ENCODE results near the gene EMB. TPM values are rescaled to one million over a fixed set of nuclear protein-coding genes. Genes with fewer than 3 reads are reported as not detected.
"Not testable (repeated sequence)": the region's sequence is repeated elsewhere in the genome, so short reads cannot be mapped to it uniquely, and the experiment has no call there.

The EMB gene
- polyA plus RNA-seq, 1 experiment = 0.89 TPM

DNA sequence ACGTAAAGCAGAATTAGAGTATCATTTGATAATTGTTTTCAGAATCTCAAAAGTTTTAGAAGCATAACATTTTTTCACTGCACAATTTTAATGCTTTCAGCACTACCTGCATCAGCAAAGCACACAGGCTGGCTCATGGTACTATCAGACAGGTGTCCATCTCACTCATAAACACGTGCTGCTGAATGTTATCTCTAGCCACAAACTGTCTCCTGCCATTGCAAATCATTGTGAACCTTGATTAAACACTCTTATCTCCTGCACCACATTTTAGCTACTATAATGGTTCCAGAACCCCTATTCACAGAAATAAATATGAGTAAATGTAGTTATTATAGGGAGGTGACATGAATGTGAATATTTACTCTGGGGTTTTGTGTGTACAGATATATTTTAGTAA is 56.7 kb downstream of the EMB start:
- H3K4me3 ChIP-seq (ENCODE audit: low read depth, low read length); H3K27ac ChIP-seq (ENCODE audit: low read depth, low read length); POLR2A ChIA-PET; CTCF ChIA-PET; DNase-seq (ENCODE audit: low read depth, low spot score); H3K27me3 ChIP-seq (ENCODE audit: control insufficient read depth, insufficient read depth, low read length): not testable (repeated sequence)
- H3K9me3 ChIP-seq (ENCODE audit: control insufficient read depth, insufficient read depth, low read length) = peaks cover 11% of the 10 kb centered on the region

DNA sequence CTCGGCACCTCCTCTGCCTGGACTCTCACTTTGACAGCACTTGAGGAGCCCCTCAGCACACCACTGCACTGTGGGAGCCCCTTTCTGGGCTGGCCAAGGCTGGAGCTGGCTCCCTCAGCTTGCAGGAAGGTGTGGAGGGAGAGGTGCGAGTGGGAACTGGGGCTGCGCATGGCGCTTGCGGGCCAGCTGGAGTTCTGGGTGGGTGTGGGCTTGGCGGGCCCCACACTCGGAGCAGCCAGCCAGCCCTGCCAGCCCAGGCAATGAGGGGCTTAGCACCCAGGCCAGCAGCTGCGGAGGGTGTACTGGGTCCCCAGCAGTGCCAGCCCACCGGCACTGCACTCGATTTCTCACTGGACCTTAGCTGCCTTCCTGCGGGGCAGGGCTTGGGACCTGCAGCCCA is 64.4 kb downstream of the EMB start:
- DNase-seq (ENCODE audit: low read depth, low spot score); CTCF ChIA-PET; H3K27ac ChIP-seq (ENCODE audit: low read depth, low read length); POLR2A ChIA-PET; H3K9me3 ChIP-seq (ENCODE audit: control insufficient read depth, insufficient read depth, low read length); H3K27me3 ChIP-seq (ENCODE audit: control insufficient read depth, insufficient read depth, low read length); H3K4me3 ChIP-seq (ENCODE audit: low read depth, low read length): not testable (repeated sequence)

DNA sequence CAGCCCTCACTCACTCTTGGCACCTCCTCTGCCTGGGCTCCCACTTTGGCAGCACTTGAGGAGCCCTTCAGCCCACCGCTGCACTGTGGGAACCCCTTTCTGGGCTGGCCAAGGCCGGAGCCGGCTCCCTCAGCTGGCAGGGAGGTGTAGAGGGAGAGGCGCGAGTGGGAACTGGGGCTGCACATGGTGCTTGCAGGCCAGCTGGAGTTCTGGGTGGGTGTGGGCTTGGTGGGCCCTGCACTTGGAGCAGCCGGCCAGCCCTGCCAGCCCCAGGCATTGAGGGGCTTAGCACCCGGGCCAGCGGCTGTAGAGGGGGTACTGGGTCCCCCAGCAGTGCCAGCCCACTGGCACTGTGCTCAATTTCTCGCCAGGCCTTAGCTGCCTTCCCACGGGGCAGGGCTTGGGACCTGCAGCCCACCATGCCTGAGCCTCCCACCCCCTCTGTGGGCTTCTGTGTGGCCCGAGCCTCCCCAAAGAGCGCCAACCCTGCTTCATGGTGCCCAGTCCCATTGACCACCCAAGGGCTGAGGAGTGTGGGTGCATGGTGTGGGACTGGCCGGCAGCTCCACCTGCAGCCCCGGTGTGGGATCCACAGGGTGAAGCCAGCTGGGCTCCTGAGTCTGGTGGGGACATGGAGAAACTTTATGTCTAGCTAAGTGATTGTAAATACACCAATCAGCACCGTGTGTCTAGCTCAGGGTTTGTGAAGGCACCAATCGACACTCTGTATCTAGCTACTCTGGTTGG is 71.6 kb downstream of the EMB start:
- CTCF ChIA-PET; H3K4me3 ChIP-seq (ENCODE audit: low read depth, low read length); H3K27me3 ChIP-seq (ENCODE audit: control insufficient read depth, insufficient read depth, low read length); POLR2A ChIA-PET; DNase-seq (ENCODE audit: low read depth, low spot score); H3K27ac ChIP-seq (ENCODE audit: low read depth, low read length): not testable (repeated sequence)
- peaks cover 25% of the 10 kb centered on the region for H3K9me3 ChIP-seq (ENCODE audit: control insufficient read depth, insufficient read depth, low read length)

DNA sequence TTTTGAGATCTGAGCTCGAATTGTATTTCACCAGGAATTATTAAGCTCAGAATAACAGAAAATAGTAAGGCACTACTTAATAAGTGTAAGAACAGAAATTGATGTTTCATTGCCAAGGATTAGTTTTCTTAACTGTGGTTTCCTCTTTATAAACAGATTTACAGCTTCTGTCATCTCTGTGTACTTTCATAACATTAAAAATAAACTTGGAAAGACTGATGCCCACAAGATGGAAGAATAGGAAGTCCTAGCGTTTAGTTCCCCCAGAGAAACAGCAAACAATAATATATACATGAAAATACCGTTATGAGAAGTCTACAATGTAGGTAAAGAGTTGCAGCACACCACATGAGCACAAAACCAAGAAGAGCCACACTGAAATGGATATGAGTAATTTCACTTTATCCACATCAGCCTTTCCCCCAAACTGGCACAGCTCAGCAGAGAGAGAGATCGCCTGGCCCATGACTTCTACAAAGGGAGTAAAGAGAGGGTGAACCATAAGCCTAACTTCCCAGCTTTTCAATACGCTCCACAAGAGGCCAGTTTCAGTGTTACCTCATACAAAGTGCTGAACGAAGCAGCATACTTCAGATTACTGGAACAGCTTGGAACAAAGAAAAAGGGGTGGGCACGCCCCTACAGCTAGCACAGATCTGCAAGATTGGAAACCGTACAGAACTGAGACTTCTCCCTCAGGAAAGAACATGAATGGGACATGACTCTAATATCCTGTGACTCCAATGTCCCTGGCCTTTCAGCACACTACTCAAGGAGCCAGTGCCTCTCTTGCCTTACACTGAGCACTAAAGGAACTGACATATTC is 75.4 kb downstream of the EMB start:
- TF ChIP-seq, protein P1, sequence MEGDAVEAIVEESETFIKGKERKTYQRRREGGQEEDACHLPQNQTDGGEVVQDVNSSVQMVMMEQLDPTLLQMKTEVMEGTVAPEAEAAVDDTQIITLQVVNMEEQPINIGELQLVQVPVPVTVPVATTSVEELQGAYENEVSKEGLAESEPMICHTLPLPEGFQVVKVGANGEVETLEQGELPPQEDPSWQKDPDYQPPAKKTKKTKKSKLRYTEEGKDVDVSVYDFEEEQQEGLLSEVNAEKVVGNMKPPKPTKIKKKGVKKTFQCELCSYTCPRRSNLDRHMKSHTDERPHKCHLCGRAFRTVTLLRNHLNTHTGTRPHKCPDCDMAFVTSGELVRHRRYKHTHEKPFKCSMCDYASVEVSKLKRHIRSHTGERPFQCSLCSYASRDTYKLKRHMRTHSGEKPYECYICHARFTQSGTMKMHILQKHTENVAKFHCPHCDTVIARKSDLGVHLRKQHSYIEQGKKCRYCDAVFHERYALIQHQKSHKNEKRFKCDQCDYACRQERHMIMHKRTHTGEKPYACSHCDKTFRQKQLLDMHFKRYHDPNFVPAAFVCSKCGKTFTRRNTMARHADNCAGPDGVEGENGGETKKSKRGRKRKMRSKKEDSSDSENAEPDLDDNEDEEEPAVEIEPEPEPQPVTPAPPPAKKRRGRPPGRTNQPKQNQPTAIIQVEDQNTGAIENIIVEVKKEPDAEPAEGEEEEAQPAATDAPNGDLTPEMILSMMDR (IDR thresholded peaks at IDR 0.05; ENCODE audit: low read depth, low read length) = no peak
- Histone ChIP-seq H3K27me3 (ENCODE audit: control insufficient read depth, insufficient read depth, low read length) (no peaks in the 10 kb centered on the region), H3K9me3 (ENCODE audit: control insufficient read depth, insufficient read depth, low read length) (peaks cover 21% of the 10 kb centered on the region), H3K27ac (ENCODE audit: low read depth, low read length) (no peak overlapping the region), H3K4me3 (ENCODE audit: low read depth, low read length) (no peak overlapping the region)
- CTCF ChIA-PET = no interaction called here
- POLR2A ChIA-PET = no interaction called here
- DNase-seq (ENCODE audit: low read depth, low spot score) = no peak

DNA sequence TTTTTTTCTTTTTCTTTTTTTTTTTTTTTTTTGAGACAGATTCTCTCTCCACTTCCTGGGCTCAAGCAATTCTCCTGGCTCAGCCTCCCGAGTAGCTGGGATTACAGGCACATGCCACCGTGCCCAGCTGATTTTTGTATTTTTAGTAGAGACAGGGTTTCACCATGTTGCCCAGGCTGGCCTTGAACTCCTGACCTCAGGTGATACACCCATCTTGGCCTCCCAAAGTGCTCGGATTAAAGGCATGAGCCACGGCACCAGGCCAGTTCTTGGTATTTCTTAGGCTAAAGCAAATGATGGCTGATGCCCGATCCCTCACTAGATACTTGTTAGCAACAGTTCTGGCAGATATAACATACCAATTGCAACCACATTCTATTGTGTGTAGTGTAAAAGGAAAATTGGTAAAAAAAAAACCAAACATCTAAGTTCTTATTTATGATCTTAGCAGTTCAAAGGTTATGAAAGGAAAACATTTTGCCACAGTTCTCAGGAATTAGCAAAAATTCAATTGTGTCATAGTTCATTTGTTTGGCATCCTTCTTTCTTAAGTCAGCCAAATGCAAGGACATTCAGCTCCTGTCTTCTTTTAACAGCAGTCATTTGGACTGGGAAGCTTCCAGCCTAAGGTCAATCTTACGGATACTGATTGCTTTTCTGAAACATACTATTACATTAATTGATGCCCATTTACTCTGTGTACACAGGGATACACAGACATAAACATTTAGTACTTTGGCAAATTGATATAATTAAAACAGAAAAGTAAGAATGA is 76.4 kb downstream of the EMB start:
- H3K27me3 ChIP-seq (ENCODE audit: control insufficient read depth, insufficient read depth, low read length); DNase-seq (ENCODE audit: low read depth, low spot score); CTCF ChIA-PET; POLR2A ChIA-PET; H3K27ac ChIP-seq (ENCODE audit: low read depth, low read length); H3K4me3 ChIP-seq (ENCODE audit: low read depth, low read length): not testable (repeated sequence)
- H3K9me3 ChIP-seq (ENCODE audit: control insufficient read depth, insufficient read depth, low read length) = peaks cover 19% of the 10 kb centered on the region

DNA sequence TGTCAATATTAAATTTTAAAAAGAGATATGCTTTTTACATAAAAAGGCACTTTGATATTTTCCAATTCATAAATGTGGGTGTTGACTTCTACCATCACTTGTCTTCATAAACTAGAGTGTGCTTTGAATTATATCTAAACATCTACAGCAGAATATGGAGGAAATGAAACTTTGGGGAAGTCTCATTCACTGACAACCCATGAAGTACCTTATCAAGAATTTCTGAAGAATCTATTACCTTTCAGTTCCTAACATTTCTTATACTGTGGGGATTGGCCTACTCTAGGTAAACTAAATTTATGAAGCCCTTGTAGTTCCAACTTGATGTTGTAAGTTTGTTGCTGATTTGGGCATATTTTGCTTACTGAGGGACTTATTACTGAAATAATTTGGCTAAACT is 81.9 kb downstream of the EMB start:
- ChIA-PET CTCF (no interaction called here), POLR2A (no interaction called here)
- H3K9me3 ChIP-seq (ENCODE audit: control insufficient read depth, insufficient read depth, low read length) = no peaks in the 10 kb centered on the region; the same call in 1 of the 2 replicates
- no peak overlapping the region for H3K4me3 ChIP-seq (ENCODE audit: low read depth, low read length)
- TF ChIP-seq, protein P1 (IDR thresholded peaks at IDR 0.05; ENCODE audit: low read depth, low read length) = no peak
- H3K27me3 ChIP-seq (ENCODE audit: control insufficient read depth, insufficient read depth, low read length) = no peaks in the 10 kb centered on the region
- no peak for DNase-seq (ENCODE audit: low read depth, low spot score)
- H3K27ac ChIP-seq (ENCODE audit: low read depth, low read length) = no peak overlapping the region
